Measurements from ENCODE around the gene NWD2.

DNA sequence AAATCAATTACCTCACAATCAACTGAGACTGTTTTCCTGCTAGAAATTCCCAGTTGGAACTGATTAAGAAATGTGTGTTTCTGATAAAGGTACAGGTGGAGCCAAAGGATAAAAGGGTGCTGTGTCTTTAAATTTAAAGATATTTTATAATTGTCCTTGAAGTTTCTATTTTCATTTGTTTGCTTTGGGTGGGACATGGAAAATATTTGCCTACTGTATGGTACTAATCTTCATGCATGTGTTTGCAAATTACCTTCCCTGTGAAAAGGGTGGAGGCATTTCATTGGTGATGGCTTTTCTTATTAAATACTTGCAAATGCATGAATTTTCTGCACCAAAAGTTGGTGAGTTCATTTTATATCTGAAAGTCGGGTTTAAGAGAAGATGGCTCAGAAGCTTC lies 225.7 kb downstream of the NWD2 start:
- TF ChIP-seq NRF1 (conservative IDR thresholded peaks at IDR 0.05; ENCODE audit: low read depth, low read length) (no peak), CREM (IDR thresholded peaks at IDR 0.05; ENCODE audit: low read depth) (no peak), ZNF687 (IDR thresholded peaks at IDR 0.05) (no peak), TAF1 (IDR thresholded peaks at IDR 0.05; ENCODE audit: borderline replicate concordance, low read depth, low read length) (no peak), NFYB (IDR thresholded peaks at IDR 0.05; ENCODE audit: insufficient read depth, low read depth, low read length) (no peak), TARDBP (IDR thresholded peaks at IDR 0.05; ENCODE audit: borderline replicate concordance) (no peak), TCF12 (IDR thresholded peaks at IDR 0.05; ENCODE audit: low read depth, low read length) (no peak), ZNF24 (IDR thresholded peaks at IDR 0.05) (no peak), EZH2 (IDR thresholded peaks at IDR 0.05; ENCODE audit: borderline replicate concordance, control insufficient read depth, low read depth, low read length) (no peak), ZBED1 (IDR thresholded peaks at IDR 0.05; ENCODE audit: borderline replicate concordance) (no peak)
- TF ChIP-seq, protein P1, sequence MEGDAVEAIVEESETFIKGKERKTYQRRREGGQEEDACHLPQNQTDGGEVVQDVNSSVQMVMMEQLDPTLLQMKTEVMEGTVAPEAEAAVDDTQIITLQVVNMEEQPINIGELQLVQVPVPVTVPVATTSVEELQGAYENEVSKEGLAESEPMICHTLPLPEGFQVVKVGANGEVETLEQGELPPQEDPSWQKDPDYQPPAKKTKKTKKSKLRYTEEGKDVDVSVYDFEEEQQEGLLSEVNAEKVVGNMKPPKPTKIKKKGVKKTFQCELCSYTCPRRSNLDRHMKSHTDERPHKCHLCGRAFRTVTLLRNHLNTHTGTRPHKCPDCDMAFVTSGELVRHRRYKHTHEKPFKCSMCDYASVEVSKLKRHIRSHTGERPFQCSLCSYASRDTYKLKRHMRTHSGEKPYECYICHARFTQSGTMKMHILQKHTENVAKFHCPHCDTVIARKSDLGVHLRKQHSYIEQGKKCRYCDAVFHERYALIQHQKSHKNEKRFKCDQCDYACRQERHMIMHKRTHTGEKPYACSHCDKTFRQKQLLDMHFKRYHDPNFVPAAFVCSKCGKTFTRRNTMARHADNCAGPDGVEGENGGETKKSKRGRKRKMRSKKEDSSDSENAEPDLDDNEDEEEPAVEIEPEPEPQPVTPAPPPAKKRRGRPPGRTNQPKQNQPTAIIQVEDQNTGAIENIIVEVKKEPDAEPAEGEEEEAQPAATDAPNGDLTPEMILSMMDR (IDR thresholded peaks at IDR 0.05 in 2 of 3, conservative IDR thresholded peaks at IDR 0.05 in 1 of 3; ENCODE audit: control insufficient read depth in 2 of 3, extremely low read depth in 1 of 3, insufficient read depth in 1 of 3, low read depth in 3 of 3, low read length in 3 of 3): no peak
